Hindlimb muscle (tissue), 1 donor: ENCODE data around the gene RNF215. TPM values are rescaled to one million over a fixed set of nuclear protein-coding genes. Genes with fewer than 3 reads are reported as not detected.
"Not testable (repeated sequence)": the region's sequence is repeated elsewhere in the genome, so short reads cannot be mapped to it uniquely, and the experiment has no call there.

Source experiments
- DNase-seq: peaks from one replicate; pipeline ENCODE4 v3.0.0-alpha.2; 2013
- polyA plus RNA-seq: library from polyadenylated mRNA; unstranded; fragments of 120-200 nt; gene quantifications from one replicate; pipeline ENCODE4 v1.2.1, GENCODE V29; 2013; ENCODE audit not compliant: insufficient read length

Gene RNF215
- polyA plus RNA-seq, 1 donor: 11.5 TPM

DNA sequence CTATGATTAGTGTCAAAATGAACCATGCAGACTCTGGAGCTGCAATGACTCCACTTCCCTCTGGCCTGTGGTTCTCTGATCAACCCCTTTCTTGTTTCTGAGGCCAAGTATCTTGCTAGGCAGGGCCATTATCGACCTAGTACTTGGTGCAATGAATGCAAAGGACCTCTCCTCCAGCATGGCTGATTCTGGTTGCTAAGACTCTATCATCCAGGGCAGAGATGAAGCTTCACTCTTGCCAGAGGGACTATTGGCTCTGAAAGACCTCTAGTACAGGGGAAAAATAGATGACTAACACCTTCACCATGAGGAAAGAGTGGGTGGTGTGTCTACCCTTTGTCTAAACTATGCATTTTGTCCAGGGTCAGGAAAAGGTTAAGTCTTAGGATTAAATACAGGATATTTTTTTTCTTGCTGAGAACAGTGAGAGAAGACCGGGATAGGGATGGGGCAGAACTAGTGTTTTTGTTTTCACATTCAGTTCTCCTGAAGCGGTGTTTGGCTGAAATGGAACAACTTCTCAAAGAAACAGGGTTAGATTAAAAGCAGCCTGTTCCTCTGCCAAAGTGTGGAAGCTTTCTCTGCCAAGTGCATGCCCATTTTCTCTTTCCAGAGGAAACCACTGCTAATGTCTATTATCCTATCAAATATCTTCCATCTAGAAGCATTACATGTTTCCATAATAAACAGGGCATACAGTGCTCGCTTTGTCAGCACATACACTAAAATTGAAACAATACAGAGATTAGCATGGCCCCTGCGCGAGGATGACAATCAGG lies 33.3 kb upstream of the RNF215 start:
- DNase-seq: no peak

DNA sequence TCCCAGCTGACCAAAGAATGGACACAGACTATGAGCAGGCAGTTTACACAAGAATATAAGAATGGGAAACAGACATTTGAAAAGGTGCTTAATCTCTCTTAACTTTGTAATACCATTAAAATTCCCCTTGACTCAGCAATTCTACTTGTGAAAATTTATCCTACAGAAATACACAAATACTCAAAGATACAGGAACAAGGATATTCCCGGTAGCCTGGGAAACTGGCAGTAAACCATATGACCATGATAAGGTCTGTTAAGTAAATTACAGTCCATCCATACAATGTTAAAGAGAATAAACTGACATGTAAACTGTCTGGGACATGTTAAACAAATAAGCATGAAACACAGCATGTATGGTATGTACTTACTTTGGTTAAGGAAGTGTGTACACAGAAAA lies 29.6 kb upstream of the RNF215 start:
- no peak for DNase-seq

DNA sequence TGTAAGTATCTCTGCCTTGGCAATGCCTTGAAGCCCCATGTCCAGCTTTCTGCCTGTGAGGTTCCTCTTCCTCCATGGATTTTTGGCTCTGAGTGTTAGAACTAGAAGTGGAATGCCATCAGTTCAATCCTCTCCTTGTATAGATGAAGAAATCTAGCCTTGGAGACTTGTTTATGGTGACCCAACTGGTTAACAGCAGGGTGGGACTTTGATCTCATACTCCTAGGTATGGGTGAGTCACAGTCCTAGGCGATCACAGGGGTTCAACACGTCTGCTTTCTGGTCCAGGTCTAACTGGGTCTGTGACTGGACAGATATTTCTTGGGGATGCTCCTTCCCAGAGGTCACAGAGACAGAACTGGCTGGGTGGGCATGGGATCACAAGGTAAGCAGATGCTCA lies 29.2 kb upstream of the RNF215 start:
- DNase-seq: no peak

DNA sequence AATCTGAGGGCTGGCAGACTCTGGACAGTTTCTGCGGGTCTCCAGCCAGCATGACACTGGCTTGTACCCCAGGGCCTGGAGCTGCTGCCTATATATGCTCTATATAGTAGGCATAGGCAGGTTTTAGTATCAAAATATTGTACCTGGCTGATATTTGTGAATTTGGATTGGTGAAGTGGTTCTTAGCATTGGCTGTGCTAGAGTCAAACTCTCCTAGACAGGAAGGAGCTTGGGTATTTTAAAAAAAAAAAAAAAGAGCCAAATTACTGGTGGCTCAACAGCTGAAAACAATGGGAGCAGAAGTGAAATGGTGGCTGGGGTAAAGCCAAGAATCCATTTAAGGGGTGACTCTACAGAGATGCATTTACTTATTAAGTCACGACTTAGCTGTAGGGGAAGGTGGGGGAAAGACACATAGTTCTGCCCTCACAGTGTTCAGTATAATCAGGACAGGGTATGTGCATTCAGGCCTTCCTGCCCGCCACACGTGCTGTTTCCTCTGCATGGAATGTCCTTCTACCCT lies 27.4 kb upstream of the RNF215 start:
- DNase-seq: no peak

DNA sequence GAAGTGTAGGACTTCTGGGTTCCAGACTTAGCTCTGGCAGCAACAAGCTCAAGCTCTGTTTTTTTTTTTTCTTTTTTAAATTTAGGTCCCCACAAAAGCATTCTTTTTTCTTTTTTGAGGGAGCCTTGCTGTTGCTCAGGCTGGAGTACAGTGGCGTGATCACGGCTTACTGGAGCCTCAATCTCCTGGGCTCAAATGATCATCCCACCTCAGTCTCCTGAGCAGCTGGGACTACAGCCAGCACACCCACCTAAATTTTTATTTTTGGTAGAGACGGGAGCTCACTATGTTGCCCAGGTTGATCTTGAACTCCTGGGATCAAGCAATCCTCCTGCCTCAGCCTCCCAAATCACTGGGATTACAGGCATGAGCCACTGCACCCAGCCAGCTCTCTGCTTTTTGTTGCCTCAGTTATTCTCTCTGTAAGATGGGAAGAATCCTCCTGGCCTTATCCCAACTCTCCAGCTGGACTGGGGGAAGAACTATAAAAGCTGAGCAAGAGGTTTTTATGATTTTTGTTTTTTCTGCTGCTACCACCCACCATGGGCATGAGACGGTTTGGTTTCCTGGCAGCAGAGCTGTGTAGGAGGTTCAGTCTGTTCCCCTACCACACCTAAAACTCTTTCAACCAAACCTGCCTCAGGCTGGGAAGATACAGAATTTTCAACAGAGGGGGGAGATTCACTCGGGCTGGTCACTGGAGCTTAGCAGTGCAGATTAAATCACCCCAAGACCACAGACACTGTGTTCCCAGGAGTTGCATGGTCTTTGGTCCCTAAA lies 26.7 kb upstream of the RNF215 start:
- DNase-seq: no peak

DNA sequence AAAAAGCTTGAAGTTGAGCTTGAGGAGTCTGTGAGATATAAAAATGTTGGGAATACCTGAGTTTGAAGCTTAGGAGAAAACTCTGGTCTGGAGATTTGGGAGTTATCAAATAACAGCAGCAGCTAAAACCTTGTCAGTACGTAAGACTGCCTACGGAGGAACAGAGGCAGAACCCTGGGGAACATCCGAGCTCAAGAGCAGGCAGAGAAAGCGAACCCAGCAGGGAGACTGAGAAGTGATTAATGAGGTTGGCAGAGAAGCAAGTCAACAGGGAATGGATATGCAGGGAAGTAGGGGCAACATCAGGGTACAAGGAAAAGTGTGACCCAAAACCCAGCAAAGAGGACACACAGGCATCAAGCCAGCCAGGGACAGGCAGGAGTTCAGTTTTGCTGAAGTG lies 25.8 kb upstream of the RNF215 start:
- DNase-seq: no peak

DNA sequence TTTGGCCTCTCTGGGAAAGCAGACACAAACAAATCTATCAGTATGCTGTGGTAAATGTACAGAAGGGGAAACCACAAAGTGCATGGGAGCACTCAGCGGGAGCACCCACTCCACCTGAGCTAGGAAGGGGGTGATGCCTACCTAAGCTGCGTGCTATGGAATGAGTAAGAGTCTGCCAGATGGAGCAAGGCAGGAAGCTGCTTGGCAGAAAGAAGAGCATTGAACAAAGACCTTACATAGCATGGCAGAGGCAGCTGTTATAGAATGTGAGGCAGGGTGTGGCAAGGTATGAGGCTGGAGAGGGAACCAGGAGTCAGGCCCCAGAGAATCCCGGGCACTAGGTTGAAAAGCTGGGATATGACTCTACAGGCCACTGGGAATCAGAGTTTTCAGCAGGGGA lies 24.6 kb upstream of the RNF215 start:
- no peak for DNase-seq

DNA sequence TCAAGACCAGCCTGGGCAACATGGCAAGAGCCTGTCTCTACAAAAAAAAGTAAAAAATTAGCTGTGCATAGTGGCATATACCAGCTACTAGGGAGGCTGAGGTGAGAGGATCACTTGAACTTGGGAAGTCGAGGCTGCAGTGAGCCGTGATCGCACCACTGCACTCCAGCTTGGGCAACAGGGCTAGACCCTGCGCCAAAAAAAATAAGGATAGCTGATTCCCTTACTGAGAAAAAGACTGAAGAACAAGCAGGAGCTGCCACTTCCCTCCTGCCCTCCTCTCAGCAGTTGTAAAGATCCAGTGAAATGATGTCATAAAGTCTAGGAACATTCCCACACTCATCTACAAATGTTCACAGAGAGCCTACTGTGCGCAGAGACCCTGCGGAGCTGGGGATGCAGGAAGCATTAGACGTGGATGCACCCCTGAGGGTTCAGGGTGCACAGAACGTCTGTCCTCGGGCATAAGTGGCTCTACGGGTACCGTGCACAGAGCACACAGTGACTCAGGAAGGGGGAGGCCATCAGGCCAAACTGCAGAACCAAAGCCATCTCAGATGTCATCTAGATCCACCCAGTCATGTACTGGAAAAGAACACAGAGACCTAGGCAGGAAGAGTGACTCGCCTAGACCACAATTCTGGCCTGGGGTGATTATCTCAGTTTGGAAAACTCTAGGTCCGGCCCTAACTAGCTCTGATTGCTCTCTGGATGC lies 21.3 kb upstream of the RNF215 start:
- DNase-seq: no peak

DNA sequence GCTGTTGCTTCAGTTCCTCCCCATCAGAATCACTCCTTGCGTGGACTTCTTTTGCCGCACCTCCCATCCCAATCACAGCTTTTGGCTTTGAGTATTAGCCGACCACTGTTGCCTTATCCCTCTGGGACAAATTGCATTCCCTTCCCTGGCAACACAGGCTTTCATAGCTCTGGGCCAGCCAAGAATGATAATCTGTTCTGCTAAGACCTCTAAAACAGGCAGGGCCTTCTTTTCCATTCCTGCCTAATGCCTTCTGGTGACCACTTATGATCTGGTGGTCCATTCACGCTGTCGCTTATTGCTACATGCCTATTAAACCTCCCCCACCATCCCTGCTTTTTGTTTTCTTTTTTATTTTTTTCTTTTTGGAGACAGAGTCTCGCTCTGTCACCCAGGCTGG lies 19.2 kb upstream of the RNF215 start:
- DNase-seq: no peak

DNA sequence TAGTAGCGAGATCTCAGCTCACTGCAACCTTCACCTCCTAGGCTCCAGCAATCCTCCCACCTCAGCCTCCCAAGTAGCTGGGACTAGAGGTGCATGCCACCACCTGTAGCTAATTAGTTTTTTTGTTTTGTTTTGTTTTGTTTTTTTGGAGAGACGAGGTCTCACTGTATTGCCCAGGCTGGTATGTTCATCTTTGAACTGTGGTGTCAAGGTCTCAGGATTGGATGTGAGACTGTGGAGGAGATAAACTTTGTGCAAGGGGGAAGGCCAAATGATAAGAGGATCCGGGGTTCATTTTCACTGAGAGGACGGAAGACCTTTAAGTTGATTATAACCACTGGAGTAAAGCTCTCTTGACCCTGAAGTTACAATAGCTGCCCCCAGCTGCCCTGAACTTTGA lies 18.5 kb upstream of the RNF215 start:
- no peak for DNase-seq

DNA sequence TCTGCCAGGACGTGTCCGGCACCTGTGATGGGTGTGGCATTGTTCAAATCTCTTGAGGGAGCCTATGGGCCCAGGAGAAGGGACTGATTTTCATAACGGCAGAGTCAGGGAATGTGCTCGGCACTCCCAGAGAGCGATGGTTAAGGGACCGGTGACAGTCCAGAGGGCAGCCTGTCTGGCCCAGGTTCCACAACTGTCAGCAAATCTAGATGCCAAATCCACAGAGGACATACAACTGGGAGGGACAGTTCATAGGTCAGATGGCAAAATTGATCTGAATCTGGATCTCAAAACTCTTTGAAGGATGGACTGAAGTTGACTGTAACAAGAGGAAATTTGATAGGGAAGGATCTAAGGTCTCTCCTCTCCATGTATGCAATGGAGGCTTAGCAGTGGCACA lies 17.1 kb upstream of the RNF215 start:
- no peak for DNase-seq

DNA sequence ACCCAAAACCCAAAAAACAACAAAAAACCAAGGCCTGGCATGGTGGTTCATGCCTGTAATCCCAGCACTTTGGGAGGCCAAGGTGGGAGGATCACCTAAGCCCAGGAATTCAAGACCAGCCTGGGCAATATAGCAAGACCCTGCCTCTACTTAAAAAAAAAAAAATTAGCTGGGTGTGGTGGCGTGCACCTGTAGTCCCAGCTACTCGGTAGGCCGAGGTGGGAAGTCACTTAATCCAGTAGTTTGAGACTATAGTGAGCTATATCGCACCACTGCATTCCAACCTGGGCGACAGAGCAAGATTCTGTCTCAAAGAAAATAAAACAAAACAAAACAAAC lies 15.5 kb upstream of the RNF215 start:
- DNase-seq: not testable (repeated sequence)

DNA sequence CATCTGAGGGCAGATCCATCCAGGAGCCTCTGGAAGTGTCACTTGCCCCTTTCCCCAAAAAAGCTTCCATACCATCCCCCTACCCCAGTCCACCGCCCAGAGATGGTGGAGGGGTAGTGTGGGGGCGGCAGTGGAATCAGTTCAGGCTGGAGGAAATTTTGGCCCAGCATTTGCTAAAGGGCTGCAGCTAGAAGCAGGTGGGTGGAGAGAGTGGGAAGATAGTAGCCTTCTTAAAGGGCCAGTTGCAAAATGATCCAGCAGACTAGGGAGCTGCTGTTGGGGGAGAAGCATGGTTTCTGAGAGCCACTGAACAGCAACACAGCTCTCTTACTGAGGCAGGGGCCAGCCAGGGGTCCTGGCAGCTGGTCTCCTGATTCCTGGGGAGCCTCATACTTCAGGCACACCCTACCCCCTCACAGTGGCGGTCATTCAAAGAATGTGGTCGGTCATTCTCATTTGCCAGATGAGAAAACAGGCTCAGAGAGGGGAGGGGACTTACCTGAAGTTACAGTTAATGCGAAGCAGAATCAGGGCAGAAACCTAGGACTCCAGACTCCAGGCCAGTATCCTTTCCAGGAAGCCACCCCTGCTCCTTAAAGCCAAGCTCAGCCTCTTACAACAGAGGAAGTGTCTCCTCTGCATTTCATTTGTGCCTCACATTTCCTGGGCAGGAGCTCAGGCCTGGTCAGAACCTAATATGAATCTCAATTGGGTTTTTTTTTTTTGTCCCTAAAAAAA lies 15.0 kb upstream of the RNF215 start:
- DNase-seq: peak; percentile 18

DNA sequence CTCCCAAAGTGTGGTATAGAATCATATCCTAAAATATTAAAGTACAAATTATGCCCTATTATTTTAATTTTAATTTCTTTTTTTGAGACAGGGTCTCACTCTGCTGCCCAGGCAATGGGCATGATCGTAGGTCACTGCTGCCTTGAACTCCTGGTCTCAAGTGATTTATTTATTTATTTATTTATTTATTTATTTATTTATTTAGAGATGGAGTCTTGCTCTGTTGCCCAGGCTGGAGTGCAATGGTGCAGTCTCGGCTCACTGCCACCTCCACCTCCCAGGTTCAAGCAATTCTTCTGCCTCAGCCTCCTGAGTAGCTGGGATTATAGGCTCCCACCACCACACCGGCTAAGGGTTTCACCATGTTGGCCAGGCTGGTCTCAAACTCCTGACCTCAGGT lies 13.8 kb upstream of the RNF215 start:
- not testable (repeated sequence) for DNase-seq

DNA sequence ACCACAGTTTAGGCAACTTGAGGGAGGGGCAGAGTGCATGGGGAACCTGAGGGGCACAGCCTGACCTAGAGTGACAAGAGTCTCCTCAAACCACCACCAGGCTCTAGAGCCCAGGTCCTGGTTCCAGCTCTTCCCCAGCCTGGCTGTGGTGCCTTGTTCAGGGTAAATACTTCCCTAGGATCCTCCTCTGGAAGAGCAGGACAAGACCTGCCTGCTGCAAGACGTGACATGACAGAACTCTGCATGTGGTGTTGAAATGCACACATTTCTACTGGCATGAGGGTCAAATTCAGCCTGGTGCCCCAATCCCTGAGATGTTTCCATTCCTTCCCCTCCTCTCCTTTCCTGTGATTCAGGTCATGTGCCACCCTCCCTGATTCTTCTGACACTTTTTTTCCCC lies 12.9 kb upstream of the RNF215 start:
- DNase-seq: no peak

DNA sequence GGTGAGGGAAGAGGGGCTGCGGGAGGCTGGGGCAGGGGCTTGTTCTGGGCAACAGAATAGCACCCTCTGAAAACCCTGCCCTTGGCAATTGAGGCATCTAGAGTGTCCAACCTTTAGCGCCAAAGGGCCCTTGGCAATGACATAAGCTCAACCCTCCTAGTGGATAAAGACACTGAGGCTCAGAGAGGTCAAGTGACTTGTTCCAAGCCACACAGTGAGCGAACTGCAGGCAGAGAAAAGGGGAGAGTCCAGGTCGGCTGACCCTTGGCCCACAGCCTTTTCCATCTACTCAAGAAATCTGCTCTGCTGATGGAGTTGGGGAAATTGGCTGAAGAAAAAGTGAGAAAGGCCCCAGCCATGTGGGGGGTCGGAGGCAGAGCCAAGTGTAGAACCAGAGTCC lies 12.5 kb upstream of the RNF215 start:
- no peak for DNase-seq

DNA sequence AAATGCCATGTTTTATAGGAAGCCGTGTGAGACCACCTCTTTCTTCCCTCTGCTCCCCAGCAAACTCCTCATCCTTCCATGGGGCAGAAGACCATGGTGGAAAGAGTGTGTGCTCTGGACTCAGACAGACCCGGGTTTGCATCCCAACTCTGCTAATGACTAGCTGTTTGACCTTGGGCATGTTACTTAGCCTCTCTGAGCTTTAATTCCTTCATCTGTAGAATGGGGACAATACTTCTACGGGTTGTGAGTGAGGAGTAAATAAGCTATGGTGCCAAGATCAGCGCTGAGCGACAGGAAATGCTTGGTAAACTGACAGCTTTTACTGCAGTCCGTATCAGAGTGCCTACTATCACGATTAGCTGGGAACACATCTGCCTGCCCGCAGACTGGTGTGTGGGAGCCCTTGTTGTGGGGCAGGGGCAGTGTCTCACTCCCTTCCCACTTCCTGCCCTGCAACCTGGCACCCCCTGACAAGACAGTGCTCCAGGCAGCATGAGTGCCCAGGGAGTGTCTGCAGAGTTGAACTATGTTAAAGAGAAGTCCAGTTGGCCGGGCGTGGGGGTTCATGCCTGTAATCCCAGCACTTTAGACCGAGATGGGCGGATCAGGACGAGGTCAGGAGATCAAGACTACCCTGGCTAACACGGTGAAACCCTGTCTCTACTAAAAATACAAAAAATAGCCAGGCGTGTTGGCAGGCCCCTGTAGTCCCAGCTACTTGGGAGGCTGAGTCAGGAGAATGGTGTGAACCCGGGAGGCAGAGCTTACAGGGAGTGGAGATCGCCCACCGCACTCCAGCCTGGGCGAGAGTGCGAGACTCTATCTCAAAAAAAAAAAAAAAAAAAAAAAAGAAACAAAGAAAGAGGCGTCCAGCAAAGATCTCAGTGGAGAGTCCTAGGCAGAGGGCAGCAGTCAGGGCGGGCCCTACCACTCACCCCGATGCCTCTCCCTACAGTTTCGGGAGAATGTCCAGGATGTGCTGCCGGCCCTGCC lies 11.8 kb upstream of the RNF215 start:
- DNase-seq: no peak

DNA sequence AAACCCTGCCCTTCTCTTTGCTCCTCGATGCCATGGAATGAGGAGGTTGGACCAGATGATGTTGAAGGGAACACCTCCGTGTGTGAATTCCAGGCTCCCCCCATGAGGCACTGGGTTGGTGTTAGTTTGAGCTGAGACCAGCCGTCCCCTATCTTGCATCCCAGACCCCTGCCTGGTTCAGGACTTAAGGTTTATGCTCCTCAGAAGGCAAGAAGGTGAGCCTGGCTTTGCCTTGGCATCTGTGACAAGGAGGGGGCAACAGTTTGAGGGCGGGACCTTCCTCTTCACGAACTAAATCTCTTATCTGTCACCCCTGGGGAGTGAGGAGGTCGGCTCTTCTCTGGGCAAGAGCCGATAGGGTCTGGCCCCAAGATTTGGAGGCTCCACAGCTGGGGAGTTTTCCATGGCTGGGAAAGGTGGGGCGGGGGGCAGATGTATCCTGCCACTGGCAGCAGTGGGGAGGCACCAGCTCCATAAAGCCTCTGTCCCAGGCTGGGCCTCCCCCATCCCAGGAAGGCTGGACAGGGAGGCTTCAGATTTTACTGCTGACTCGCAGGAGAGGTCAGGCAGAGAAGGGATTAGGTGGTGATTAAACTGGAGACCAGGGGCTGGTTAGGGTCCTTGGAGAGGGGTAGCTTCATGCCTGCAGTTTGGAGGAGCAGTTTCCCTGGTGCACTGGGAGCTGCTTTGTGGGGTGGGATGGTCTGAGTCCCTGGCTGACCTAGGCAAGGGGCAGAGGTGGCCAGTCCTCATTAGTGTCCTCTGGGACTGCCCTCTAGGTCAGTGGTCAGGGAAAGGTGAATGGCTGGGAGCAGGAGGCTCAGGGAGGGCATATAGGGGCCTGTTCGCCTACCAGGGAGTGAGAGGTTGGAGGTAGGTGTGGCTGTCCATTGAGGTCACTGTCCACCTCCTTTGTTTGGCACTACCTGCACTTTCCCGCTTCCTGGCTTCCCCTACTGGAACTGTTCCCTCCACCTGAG lies 10.7 kb upstream of the RNF215 start:
- no peak for DNase-seq

DNA sequence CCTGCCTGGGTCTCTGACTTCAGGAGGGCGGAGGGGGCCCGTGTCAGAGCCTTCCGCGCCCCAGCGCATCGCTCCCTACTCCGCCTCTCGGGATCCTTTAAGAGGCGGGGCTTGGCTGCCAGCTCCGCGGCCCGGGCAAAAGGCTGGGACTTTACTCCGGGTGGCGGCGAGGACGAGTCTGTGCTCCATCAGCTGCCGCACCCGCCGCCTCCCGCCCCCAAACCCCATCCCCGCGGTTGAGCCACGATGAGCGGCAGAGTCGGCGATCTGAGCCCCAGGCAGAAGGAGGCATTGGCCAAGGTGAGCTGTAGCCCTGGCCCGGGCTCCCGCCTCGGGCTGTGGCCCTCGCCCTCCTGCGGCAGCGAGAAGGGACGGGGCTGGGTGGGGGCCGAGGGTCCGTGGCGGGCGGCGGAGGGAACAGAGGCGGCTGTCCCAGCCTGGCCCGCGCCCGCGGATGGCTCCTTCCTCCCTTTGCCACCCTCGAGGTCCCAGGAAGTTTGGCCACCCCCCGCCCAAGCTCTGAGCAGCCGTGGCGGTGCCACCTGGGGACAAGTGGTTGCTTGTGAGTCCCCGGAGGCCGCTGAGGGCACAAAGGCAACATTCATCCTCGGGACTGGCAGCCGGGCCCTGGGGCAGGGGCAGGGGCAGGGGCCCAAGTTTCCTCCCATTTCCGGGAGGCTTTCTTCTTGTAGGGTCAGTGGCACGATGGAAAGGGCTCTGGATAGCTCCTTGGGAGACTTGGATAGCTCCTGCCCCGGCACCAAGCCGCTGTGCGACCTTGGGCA lies 9.9 kb upstream of the RNF215 start, which contains the start of gene SEC14L2:
SEC14L2 (plus strand) TSS at position 148 of the 785 bp plus-strand sequence; CDS start at position 247, 99 bp downstream.
- DNase-seq: peak; percentile 55
